Common myeloid progenitor, CD34-positive (primary cell): ENCODE results near the gene FARSB.
"Not testable (repeated sequence)": the region's sequence is repeated elsewhere in the genome, so short reads cannot be mapped to it uniquely, and the experiment has no call there.

ENCODE experiments used
- CTCF ChIA-PET: fragments of 350-600 bp; sonication (Branson Sonifier 250); formaldehyde crosslinking; loops from one replicate; lab custom pipeline; 2021; ENCODE audit warnings: antibody characterized with exemption; lab: Charles Lee
- POLR2A ChIA-PET: fragments of 350-600 bp; sonication (Branson Sonifier 250); formaldehyde crosslinking; loops from one replicate; lab custom pipeline; 2021; ENCODE audit warnings: antibody characterized with exemption; lab: Charles Lee
- DNase-seq, 3 donors: peaks; one replicate each; pipeline versions ENCODE4 v3.0.0 to v3.0.0-alpha.2; 2013
- H3K27ac ChIP-seq, 2 experiments: 1 replicate in 1 of 2; 2 replicates in 1 of 2; pipeline ENCODE4 v1.7.0; 2013; ENCODE audit warnings: inconsistent platforms in 2 of 2, low read length in 2 of 2, mild to moderate bottlenecking in 2 of 2, low read depth in 1 of 2, moderate library complexity in 1 of 2; ENCODE audit not compliant: severe bottlenecking in 2 of 2, insufficient read depth in 1 of 2, poor library complexity in 1 of 2
- H3K27me3 ChIP-seq, 5 experiments: replicated peaks in 2 of 5; 1 replicate in 3 of 5; 2 replicates in 2 of 5; pipeline versions ENCODE4 v1.6.1 to v1.7.0; 2013; ENCODE audit warnings: low read length in 4 of 5, mild to moderate bottlenecking in 2 of 5, moderate library complexity in 2 of 5, inconsistent platforms in 1 of 5; ENCODE audit not compliant: insufficient read depth in 5 of 5, control insufficient read depth in 4 of 5
- H3K36me3 ChIP-seq, 4 experiments: 1 replicate in 2 of 4; 2 replicates in 2 of 4; pipeline versions ENCODE4 v1.6.1 to v1.7.0; 2013; ENCODE audit warnings: low read length in 3 of 4, control low read depth in 1 of 4, mild to moderate bottlenecking in 1 of 4; ENCODE audit not compliant: control insufficient read depth in 4 of 4, insufficient read depth in 4 of 4
- H3K4me1 ChIP-seq, 4 experiments: 1 replicate in 3 of 4; 2 replicates in 1 of 4; pipeline versions ENCODE4 v1.6.1 to v1.7.1; 2013; ENCODE audit warnings: low read length in 3 of 4, mild to moderate bottlenecking in 3 of 4, control low read depth in 1 of 4, inconsistent platforms in 1 of 4, moderate library complexity in 1 of 4; ENCODE audit not compliant: control insufficient read depth in 4 of 4, insufficient read depth in 4 of 4; ENCODE audit errors: control extremely low read depth in 1 of 4
- H3K4me3 ChIP-seq, 7 experiments: 1 replicate in 4 of 7; 2 replicates in 3 of 7; pipeline versions ENCODE4 v1.5.1 to v1.7.0; 2013; ENCODE audit warnings: mild to moderate bottlenecking in 7 of 7, low read length in 6 of 7, moderate library complexity in 6 of 7, inconsistent platforms in 2 of 7, low read depth in 2 of 7, control low read depth in 1 of 7; ENCODE audit not compliant: insufficient read depth in 4 of 7, control insufficient read depth in 1 of 7; ENCODE audit errors: extremely low read depth in 1 of 7
- H3K9me3 ChIP-seq, 5 experiments: 1 replicate in 4 of 5; 2 replicates in 1 of 5; pipeline versions ENCODE4 v1.6.1 to v1.7.1; 2013; ENCODE audit warnings: low read length in 4 of 5, mild to moderate bottlenecking in 2 of 5, inconsistent platforms in 1 of 5, low read depth in 1 of 5, moderate library complexity in 1 of 5; ENCODE audit not compliant: control insufficient read depth in 4 of 5, insufficient read depth in 2 of 5; ENCODE audit errors: control extremely low read depth in 1 of 5
- WGBS: methylation state at CpG from one replicate; pipeline ENCODE4 v1.1.5; 2013; ENCODE audit not compliant: insufficient coverage; 5-methylcytosine and 5-hydroxymethylcytosine counted together

FARSB gene

DNA sequence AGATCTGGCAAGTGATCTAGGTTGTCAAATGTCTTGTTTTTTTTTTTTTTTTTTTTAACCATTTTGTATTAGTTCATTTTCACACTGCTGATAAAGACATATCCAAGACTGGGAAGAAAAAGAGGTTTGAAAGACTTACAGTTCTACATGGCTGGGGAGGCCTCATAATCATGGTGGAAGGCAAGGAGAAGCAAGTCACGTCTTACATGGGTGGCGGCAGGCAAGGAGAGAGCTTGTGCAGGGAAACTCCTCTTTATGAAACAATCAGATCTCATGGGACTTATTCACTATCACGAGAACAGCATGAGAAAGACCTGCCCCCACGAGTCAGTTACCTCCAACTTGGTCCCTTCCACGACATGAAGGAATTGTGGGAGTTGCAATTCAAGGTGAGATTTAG, 37.5 kb upstream of the FARSB start:
- WGBS: 94% methylated on average over 2 of the region's 5 CpGs
- H3K27ac ChIP-seq, H3K9me3 ChIP-seq, POLR2A ChIA-PET, H3K36me3 ChIP-seq, H3K27me3 ChIP-seq, H3K4me1 ChIP-seq, CTCF ChIA-PET, DNase-seq, H3K4me3 ChIP-seq: not testable (repeated sequence)

GRCh38 chr2:222690564-222691200, 34.8 kb upstream of the FARSB start:
- H3K9me3 ChIP-seq: no peaks in the 10 kb centered on the region
- no peak overlapping the region for H3K4me3 ChIP-seq
- no CpG with 5 or more reads among the region's 10 CpGs for WGBS
- peaks cover 0 to 8% (median 0%) of the 10 kb centered on the region in 4 experiments for H3K4me1 ChIP-seq
- ChIA-PET POLR2A (no interaction called here), CTCF (interaction anchor here (0.7 to 1.7 kb wide), 10 partner anchors 9 to 212 kb away, joined by 3 to 15 read pairs (median 4); no protein-coding TSS in a partner anchor)
- H3K27me3 ChIP-seq: no peaks in the 10 kb centered on the region
- H3K27ac ChIP-seq: no peak overlapping the region
- peak; percentile 80 to 92 (median 89) for DNase-seq
- H3K36me3 ChIP-seq: no peaks in the 10 kb centered on the region

- Histone ChIP-seq H3K4me3 (no peak overlapping the region), H3K27ac (no peak overlapping the region), H3K9me3 (no peaks in the 10 kb centered on the region), H3K36me3 (no peaks in the 10 kb centered on the region), H3K4me1 (peaks cover 0 to 3% (median 0%) of the 10 kb centered on the region in 4 experiments), H3K27me3 (no peaks in the 10 kb centered on the region)
- DNase-seq: no peak
- WGBS: no CpG with 5 or more reads among the region's 2 CpGs
- CTCF ChIA-PET: interaction anchor here (1.2 to 1.5 kb wide), 3 partner anchors 12 to 23 kb away, joined by 3 to 5 read pairs (median 4); no protein-coding TSS in a partner anchor
- POLR2A ChIA-PET: no interaction called here
These were observed 33.4 kb upstream of the FARSB start for GRCh38 chr2:222689322-222689721.

- H3K36me3 ChIP-seq: no peaks in the 10 kb centered on the region
- peaks cover 0 to 3% (median 0%) of the 10 kb centered on the region in 4 experiments for H3K4me1 ChIP-seq
- POLR2A ChIA-PET: no interaction called here
- 100% methylated on average over 2 of the region's 2 CpGs for WGBS
- no peaks in the 10 kb centered on the region for H3K9me3 ChIP-seq
- H3K27ac ChIP-seq: no peak overlapping the region
- no peak overlapping the region for H3K4me3 ChIP-seq
- CTCF ChIA-PET: interaction anchor here (1.2 to 1.8 kb wide), 4 partner anchors 12 to 25 kb away, joined by 3 to 5 read pairs (median 4); no protein-coding TSS in a partner anchor
- no peak for DNase-seq
- no peaks in the 10 kb centered on the region for H3K27me3 ChIP-seq
These were observed 33.0 kb upstream of the FARSB start for GRCh38 chr2:222688917-222689316.

- POLR2A ChIA-PET: no interaction called here
- CTCF ChIA-PET: interaction anchor here (0.6 to 0.8 kb wide), 2 partner anchors 9 to 222 kb away, joined by 3 read pairs; no protein-coding TSS in a partner anchor
- no peak for DNase-seq
These were observed 30.3 kb upstream of the FARSB start for GRCh38 chr2:222686086-222686750.

DNA sequence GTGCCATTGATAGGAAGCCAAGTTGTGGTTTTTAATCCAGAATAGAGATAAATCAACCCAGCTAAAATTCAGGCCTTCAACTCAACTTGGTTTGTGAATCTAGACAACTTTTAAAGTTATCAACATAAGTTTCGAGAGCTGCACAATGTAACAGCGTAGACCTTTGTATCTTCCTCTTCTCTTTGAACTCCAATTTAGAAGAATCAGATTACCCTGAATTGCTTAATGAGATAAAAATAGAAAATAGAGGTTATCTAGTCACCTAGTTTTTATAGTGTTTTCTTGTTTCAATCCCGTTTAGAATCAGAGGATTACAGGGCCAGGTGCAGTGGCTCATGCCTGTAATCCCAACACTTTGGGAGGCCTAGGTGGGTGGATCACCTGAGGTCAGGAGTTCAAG, 27.9 kb upstream of the FARSB start:
- H3K27me3 ChIP-seq: peaks cover 0 to 4% (median 0%) of the 10 kb centered on the region in 5 experiments
- no peaks in the 10 kb centered on the region for H3K4me1 ChIP-seq
- H3K27ac ChIP-seq: no peak overlapping the region
- CTCF ChIA-PET: no interaction called here
- 100% methylated on average over 1 of the region's 3 CpGs for WGBS
- no peaks in the 10 kb centered on the region for H3K9me3 ChIP-seq
- no peak for DNase-seq
- no peaks in the 10 kb centered on the region for H3K36me3 ChIP-seq
- POLR2A ChIA-PET: no interaction called here
- no peak overlapping the region for H3K4me3 ChIP-seq

More at GRCh38 chr2:222686086-222686750, 30.3 kb upstream of the FARSB start:
- no peak overlapping the region for H3K4me3 ChIP-seq
- H3K4me1 ChIP-seq: peaks cover 0 to 3% (median 0%) of the 10 kb centered on the region in 4 experiments
- peaks cover 0 to 1% (median 0%) of the 10 kb centered on the region in 5 experiments for H3K27me3 ChIP-seq
- no peak overlapping the region for H3K27ac ChIP-seq
- H3K9me3 ChIP-seq: no peaks in the 10 kb centered on the region
- 71% methylated on average over 2 of the region's 5 CpGs for WGBS
- H3K36me3 ChIP-seq: no peaks in the 10 kb centered on the region

DNA sequence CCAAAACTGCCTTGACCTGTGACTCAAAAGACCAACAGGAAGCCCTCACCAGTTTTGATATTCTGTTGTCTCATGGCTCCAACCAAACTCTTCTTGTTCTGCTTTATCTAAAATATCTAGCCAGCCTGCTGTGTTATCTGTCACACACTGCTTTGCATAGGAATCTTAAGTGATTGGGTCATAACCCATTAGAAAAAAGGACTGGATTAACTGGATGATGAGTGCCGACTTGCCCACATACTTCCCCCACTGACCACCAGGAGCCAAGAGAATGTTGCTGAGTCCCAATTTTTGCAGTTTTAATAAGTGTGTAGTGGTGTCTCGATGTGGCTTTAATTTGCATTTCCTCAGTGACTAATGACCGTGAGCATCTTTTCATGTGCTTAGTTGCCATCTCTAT, 22.1 kb upstream of the FARSB start:
- CTCF ChIA-PET: interaction anchor here (0.8 to 1.2 kb wide), 3 partner anchors 9 to 232 kb away, joined by 3 to 4 read pairs (median 3); no protein-coding TSS in a partner anchor

More for the DNA sequence above, 22.1 kb upstream of the FARSB start:
- Histone ChIP-seq H3K36me3 (no peaks in the 10 kb centered on the region), H3K27ac (no peak overlapping the region), H3K4me1 (no peaks in the 10 kb centered on the region), H3K27me3 (peaks cover 0 to 24% (median 10%) of the 10 kb centered on the region in 5 experiments), H3K4me3 (no peak overlapping the region), H3K9me3 (no peaks in the 10 kb centered on the region)
- POLR2A ChIA-PET: no interaction called here
- DNase-seq: no peak
- WGBS: 71% methylated on average over 1 of the region's 3 CpGs
